ENCODE data around the gene FER. TPM values are rescaled to one million over a fixed set of nuclear protein-coding genes. Genes with fewer than 3 reads are reported as not detected.
"Not testable (repeated sequence)": the region's sequence is repeated elsewhere in the genome, so short reads cannot be mapped to it uniquely, and the experiment has no call there.

Gene FER
- total RNA-seq, 4 donors from 2014 or later = 16.1 to 25.7 (median 19.1) TPM

GRCh38 chr5:109034306-109034705, 286.6 kb downstream of the FER start:
- no peak for DNase-seq (ENCODE audit: low spot score in 2 of 2)
- intact Hi-C loops (cut with DNase I; ENCODE audit: low total_unique reads) = no loop called here
- no peak overlapping the region for H3K4me3 ChIP-seq (ENCODE audit: low read depth, poor library complexity, severe bottlenecking)
- TF ChIP-seq POLR2A (IDR thresholded peaks at IDR 0.05) (no peak), CTCF (IDR thresholded peaks at IDR 0.05) (no peak)
- 81 to 93% methylated on average over 1 of the region's 1 CpG for WGBS, 2 donors

- no peak for DNase-seq (ENCODE audit: low spot score in 2 of 2)
- intact Hi-C loops (cut with DNase I; ENCODE audit: low total_unique reads) = no loop called here
- H3K4me3 ChIP-seq (ENCODE audit: low read depth, poor library complexity, severe bottlenecking) = no peak overlapping the region
- 84% methylated on average over 4 of the region's 4 CpGs for WGBS, 2 donors
- TF ChIP-seq CTCF (IDR thresholded peaks at IDR 0.05) = no peak
- no peak for TF ChIP-seq POLR2A (IDR thresholded peaks at IDR 0.05)
Observed at GRCh38 chr5:109035436-109035835, 287.7 kb downstream of the FER start.

- TF ChIP-seq CTCF (IDR thresholded peaks at IDR 0.05) (no peak), POLR2A (IDR thresholded peaks at IDR 0.05) (no peak)
- intact Hi-C loops (cut with DNase I; ENCODE audit: low total_unique reads) = no loop called here
- no peak for DNase-seq (ENCODE audit: low spot score in 2 of 2)
- no peak overlapping the region for H3K4me3 ChIP-seq (ENCODE audit: low read depth, poor library complexity, severe bottlenecking)
- 78 to 80% methylated on average over 2 of the region's 2 CpGs for WGBS, 2 donors
Observed at GRCh38 chr5:109038209-109038840, 290.6 kb downstream of the FER start.

- TF ChIP-seq POLR2A (IDR thresholded peaks at IDR 0.05) (no peak), CTCF (IDR thresholded peaks at IDR 0.05) (no peak)
- no peak overlapping the region for H3K4me3 ChIP-seq (ENCODE audit: low read depth, poor library complexity, severe bottlenecking)
- WGBS, 2 donors = 85 to 90% methylated on average over 3 of the region's 3 CpGs
- DNase-seq (ENCODE audit: low spot score in 2 of 2) = no peak
- intact Hi-C loops (cut with DNase I; ENCODE audit: low total_unique reads) = no loop called here
Observed at GRCh38 chr5:109041317-109041716, 293.6 kb downstream of the FER start.

- 30 to 56% methylated on average over 2 of the region's 2 CpGs for WGBS, 2 donors
- H3K4me3 ChIP-seq (ENCODE audit: low read depth, poor library complexity, severe bottlenecking) = no peak overlapping the region
- TF ChIP-seq CTCF (IDR thresholded peaks at IDR 0.05) = no peak
- TF ChIP-seq POLR2A (IDR thresholded peaks at IDR 0.05) = no peak
- intact Hi-C loops (cut with DNase I; ENCODE audit: low total_unique reads) = no loop called here
- no peak for DNase-seq (ENCODE audit: low spot score in 2 of 2)
Observed at GRCh38 chr5:109045710-109046109, 298.0 kb downstream of the FER start.

GRCh38 chr5:109049565-109049964, 301.9 kb downstream of the FER start:
- TF ChIP-seq POLR2A (IDR thresholded peaks at IDR 0.05) = no peak
- TF ChIP-seq CTCF (IDR thresholded peaks at IDR 0.05) = no peak
- WGBS, 2 donors = 76 to 82% methylated on average over 1 of the region's 1 CpG

GRCh38 chr5:109050321-109050720, 302.6 kb downstream of the FER start:
- H3K4me3 ChIP-seq (ENCODE audit: low read depth, poor library complexity, severe bottlenecking); intact Hi-C loops (cut with DNase I; ENCODE audit: low total_unique reads); DNase-seq (ENCODE audit: low spot score in 2 of 2): not testable (repeated sequence)
- 43 to 90% methylated on average over 1 of the region's 1 CpG for WGBS, 2 donors

More at GRCh38 chr5:109049565-109049964, 301.9 kb downstream of the FER start:
- intact Hi-C loops (cut with DNase I; ENCODE audit: low total_unique reads) = no loop called here
- no peak for DNase-seq (ENCODE audit: low spot score in 2 of 2)
- H3K4me3 ChIP-seq (ENCODE audit: low read depth, poor library complexity, severe bottlenecking) = no peak overlapping the region

- H3K4me3 ChIP-seq (ENCODE audit: low read depth, poor library complexity, severe bottlenecking); DNase-seq (ENCODE audit: low spot score in 2 of 2); intact Hi-C loops (cut with DNase I; ENCODE audit: low total_unique reads): not testable (repeated sequence)
- 95 to 97% methylated on average over 5 of the region's 5 CpGs for WGBS, 2 donors
Observed at GRCh38 chr5:109052216-109052615, 304.5 kb downstream of the FER start.
